Thyroid gland (tissue), 4 donors: Measurements from ENCODE around the gene VLDLR.

Experiments
- CTCF ChIP-seq, 6 experiments: fragments of 200-600 bp in 3 of 6; fragments of 450-650 bp in 3 of 6; sonication (generic) in 3 of 6; IDR thresholded peaks; one replicate each; pipeline ENCODE4 v1.5.1; 2016 to 2019; ENCODE audit warnings: antibody characterized with exemption in 6 of 6, mild to moderate bottlenecking in 2 of 6, inconsistent platforms in 1 of 6, moderate library complexity in 1 of 6
- POLR2A ChIP-seq, 2 donors: fragments of 450-650 bp; IDR thresholded peaks; one replicate each; pipeline ENCODE4 v1.6.1; 2017; ENCODE audit warnings: antibody characterized with exemption in 2 of 2, mild to moderate bottlenecking in 2 of 2, moderate library complexity in 1 of 2

GRCh38 chr9:2595973-2596372, 25.6 kb upstream of the VLDLR start:
- TF ChIP-seq CTCF (IDR thresholded peaks at IDR 0.05) = no peak
- no peak for TF ChIP-seq POLR2A (IDR thresholded peaks at IDR 0.05)
